CD4-positive, alpha-beta T cell treated with Interleukin-21 for 1 hour (primary cell): Measurements from ENCODE around the gene FAM227A.

Experiments
- DNase-seq: peaks from one replicate; pipeline ENCODE4 v3.0.0-alpha.2; 2020

Gene FAM227A

DNA sequence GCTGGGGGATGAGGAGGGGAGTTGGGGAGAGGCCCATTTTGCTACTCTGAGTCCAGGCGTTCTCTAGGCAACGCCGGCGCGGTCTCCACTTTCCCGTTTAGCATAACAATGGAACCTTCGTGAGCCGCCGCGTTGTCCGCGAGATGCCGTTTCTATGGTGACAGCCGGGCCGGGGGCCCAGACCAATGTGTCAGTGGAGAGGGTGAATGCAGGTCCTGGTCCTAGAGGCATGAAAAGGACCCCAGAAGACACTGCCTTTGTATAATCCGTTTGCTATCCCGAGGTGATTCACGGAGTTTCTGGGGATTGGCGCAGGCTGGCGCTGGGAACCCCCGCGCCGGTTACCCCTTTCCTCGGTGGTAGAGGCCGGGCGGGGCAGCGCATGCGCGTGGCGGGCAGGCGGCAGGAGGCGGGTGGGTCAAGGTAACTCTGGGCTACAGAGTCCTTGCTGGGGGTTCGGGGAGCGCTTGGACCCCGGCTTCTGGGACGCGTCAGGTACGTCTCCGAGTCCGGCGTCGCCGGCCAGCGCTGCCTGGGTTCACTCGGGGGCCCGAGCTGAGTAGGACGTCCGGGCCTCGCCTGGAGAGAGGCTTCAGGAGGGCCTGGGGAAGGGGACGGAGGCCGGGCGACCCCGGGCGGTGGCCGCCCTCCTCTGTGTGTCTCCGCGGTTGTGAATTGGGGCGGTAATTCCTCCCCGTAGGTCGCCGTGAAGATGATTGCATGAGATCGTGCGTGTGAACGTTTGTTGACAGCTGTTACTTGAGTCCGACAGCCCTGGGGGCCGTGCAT, at the start of gene FAM227A, which contains the start of gene CBY1:
Gene FAM227A, minus strand, starts transcription at position 137 of the 789 bp plus-strand sequence. CDS start 6,224 bp downstream, outside the sequence.
Gene CBY1, plus strand, starts transcription at position 383 of the 789 bp plus-strand sequence. CDS start 11,417 bp downstream, outside the sequence.
- DNase-seq: peak; percentile 88

DNA sequence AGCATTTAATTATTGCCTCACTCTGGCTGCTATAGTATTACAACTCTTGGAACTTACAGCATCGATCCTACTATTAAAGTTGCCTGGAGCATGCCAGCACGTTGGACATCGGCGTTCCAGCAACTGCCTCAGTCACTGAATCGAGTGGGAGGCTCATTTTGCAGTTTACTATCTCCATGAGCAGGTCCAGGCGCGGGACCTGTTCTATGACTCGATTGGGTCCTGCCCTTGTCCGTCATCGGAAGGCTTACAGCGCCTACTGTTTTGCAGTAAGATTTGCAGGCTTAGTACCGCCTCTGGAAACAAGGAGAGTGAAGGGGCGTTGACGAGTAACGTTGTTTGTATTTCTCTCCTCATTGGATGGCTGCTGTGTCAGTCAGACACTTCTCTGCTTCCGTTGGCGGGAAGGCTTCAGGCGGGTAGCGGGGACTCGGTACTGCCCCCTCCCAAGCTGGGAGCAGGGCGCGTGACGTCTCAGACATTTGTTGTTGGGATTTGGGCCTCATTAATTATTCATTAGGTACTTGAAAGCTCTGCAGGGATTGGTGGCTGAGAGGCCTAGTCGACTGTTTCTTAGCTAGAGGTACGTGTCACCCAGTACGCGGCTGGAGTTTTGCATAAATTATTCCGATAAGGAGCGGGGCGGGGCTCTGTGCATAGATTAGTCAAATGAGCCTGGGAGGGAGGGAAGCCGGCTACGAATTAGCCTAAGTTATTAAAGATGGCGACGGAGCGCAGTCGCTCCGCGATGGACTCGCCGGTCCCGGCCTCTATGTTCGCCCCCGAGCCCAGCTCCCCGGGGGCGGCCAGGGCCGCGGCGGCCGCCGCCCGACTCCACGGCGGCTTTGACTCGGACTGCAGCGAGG, 49.3 kb upstream of the FAM227A start, which contains the start of gene GTPBP1:
Gene GTPBP1, plus strand, starts transcription at position 710 of the 866 bp plus-strand sequence. Its CDS starts 12 bp downstream, at position 722.
- DNase-seq: peak; percentile 100

DNA sequence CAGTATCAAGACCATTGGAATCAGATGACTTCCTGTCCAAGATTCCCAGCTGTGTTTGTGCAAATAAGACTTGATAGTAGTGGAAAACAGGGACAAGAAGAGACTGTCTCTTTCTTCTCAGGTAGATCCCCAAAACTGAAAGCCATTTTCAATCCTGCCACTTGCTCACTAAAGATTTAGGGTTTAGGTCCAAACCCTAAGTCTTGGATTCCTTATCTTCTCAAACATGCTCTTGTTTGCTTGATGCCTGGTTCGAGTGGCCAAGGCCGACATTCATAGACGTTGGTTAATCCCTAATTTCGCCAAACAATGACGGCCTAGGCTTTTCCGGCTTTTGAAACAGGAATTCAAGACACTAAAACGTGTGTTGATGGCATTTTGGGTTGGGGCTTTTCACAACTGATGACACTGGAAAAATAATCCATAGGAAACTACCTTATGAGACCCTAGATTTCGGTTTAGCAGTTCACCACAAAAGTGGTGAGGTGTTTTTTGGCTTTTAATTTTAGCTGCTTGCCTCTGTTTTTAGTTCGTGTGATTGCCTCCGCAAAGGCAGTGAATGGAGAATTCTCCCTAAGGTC, 48.6 kb upstream of the FAM227A start:
- no peak for DNase-seq

DNA sequence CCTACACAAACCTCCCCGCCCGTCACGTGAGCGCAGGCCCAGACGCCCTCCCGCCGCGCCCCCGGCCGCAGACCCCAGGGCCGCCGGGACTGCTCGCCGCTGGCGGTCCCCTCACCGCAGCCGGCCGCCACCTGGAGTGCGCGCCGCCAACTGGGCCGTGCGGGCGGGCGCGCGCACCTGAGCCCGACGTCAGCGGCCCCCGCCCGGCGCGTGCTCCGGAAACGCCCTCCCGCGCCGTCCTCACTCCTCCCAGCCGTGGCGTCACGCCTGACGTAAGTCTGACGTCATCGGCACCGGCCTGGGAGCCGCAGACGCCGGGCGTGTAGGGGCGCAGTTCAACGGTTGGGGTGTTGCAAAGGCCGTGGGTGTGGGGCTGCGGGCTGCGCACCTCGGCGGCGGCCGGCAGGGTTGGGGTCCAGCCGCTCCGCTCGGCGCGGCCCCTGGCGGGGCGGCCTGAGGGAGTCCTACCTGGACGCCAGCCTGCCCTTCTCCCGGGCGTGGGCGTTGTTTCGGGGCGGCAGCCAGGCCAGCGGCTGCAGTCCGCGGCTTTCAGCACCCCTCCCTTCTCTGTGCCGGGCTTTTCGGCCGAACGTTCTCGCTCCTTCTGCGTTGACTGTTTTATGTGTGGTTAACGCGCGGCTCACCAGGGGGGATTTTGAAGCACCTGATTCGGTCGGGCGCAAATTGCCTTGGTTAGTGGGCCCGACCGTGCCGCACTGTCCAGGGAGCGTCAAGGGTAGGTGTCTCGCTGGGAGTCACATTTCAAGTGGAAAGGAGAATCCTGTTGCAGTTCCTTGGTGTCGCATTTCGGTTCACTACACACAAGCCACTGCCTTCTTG, 44.8 kb upstream of the FAM227A start, which contains the start of gene JOSD1:
Gene JOSD1, minus strand, starts transcription at position 155 of the 840 bp plus-strand sequence. CDS start 956 bp downstream, outside the sequence.
- DNase-seq: peak; percentile 98

DNA sequence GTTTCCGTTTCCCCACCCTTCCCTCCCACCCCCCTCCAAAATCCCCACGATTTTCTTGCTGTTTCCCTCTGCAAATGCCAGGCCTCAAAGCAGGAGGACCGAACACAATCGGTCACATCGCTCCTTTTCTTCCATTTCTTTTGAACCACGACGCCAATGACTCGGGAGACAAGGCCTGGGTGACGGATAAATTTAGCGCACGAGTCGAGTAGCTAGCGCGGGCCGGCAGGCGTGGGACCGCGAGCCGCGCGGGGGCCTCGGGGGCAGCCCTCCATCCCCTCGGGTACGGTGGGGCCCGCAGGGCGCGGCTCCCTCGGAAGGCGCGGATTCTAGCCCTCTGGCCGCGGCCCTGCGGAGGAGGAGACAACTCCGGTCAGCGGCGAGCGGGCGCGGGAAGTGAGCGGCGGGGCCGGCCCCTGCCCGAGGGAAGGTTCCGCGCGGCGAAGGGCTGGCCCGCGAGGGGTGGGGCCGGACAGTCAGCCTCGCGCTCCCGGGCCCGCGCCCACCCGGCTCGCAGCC, 44.1 kb upstream of the FAM227A start:
- no peak for DNase-seq

DNA sequence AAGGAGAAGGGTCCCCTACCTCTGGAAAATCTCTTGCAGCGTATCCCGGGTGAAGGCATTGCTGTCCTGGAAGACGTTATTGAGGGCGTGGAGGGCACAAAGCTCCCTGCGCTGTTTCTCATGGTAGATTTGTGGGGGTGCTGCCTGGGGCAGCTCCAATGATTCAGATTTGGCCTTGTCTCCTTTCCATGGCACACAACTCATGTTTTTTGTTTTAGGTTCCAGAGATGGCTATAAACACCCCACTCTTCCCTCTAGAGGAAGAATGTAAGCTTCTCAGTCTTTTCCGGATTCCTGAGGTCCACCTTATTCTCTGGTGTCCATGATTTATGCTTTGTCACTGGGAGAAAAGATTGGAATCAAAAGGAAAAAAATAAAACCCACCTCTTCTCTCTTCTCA, 43.6 kb upstream of the FAM227A start:
- DNase-seq: no peak

DNA sequence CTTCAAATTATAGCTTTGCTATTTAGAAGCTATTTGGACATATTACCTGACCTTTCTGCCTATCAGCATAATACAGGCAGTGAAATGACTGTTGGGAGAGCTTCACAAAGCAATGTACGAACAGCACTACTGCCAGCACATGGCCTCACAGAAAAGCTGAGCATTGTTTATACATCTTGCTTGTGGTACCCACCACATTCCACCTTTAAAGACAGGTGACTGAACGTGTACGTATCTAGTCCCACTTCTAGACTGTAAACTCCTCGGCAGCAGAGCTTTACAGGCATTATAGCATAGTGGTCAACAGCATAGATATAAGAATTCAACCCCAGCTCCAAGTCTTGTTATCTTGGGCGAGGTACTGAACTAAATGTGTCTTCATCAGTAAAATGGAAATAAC, 43.0 kb upstream of the FAM227A start:
- DNase-seq: no peak

DNA sequence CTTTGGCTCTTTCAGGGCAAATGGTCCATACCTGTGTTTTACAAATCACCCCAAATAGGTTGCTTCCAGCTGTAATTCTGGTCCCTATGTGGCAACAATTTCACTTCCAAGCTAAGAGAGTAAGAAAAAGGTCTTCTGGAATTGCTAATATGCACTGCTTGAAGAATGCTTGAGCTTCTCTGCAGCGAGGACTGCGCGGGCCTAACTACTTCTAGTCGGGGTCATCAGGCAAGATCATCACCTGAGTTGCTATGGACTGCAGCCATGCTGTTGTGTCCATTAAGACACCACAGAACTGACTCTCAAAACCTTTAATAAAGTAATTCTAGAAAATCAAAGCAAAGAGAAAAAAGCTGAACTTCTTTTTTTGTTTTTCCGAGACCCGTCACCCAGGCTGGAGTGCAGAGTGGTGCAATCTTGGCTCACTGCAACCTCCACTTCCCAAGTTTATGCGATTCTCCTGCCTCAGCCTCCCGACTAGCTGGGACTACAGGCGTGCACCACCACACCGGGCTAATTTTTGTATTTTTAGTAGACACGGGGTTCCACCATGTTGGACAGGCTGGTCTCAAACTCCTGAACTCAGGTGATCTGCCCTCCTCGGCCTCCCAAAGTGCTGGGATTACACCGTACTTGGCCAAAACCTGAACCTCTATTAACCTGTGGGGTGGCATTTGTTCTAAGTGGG, 42.4 kb upstream of the FAM227A start:
- DNase-seq: no peak

DNA sequence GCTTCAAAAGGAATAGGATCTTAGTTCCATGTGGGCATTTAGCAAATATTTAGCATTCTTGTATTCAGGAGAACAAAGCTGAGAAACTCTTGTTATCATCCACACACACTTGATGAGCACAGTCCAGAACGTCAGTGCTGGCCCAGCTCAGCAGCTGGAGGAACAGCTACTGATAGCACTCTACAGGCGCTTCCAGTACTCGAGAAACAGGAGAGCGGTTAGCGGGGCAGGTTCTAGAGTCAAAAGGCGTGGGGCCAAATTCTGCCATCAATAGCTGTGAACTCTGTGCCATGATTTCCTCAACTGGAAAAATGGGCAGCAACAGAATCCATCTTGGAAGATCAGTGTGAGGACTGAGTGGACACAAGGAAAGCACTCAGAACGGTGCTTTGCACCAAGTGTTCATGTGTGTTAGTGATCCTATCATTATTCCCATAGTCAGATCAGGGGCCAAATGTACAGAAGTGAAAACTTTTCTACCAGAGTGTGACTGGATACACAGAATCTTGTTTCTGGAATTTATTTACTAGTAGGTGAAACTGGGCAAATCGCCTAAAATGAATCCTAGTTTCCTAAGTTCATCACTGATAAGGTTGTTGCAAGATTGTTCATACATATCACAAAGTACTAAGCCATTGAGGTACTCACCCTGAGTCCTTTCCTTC, 41.4 kb upstream of the FAM227A start:
- no peak for DNase-seq

DNA sequence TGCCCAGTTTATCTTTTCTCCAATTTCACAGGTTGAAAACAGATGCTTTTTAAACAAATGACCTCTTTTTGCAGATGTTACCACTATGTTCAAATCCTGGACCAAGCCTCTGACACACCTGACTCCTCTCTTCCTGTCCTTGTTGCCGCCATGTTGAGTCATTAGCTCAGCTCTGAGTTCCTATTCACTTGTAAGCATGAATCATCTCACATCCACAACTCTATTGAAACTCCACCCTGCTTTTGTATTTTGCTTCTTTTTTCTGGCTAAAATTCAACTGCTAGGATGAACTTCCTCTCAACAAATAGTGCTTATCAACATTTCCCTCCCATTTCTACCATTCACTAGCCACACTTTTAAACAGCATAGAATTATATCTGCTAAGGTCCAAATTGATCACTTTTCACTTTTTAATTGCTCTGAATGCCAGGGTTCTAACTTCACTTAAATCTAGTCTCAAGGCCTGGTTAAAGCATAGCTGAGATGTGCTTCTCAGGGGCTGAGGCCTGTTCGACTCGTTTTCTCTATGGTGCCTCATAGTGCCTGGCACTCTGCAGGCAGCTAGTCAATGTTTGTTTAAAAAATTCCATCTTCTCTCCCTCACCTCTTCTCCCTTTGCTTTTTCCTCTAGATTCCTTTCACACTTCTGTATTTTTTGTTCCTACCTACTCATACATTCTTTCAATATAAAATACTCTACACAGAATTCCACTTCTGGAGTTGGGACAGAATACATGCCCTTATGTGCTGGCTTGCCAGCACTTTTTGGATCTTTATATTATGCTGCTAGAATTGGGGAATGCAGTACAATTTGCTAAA, 40.6 kb upstream of the FAM227A start:
- DNase-seq: no peak

DNA sequence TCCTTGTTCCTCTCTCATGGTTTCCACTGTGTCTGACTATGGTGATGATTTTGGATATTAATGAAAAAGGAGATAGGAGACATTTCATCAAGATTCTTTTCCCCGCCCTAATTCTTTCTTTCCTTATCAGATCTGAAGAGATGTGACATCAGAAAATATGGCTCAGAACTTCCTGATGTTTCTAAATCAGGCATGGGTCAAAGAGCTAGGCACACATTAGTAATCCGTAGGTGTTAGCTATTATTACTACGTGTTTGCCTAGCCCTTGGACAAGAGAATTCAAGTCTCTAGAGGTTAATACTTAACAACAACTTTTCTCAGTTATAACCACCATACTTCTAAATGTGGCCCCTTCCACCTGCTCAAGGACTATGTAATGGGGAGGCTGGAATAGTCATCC, 38.7 kb upstream of the FAM227A start:
- no peak for DNase-seq

DNA sequence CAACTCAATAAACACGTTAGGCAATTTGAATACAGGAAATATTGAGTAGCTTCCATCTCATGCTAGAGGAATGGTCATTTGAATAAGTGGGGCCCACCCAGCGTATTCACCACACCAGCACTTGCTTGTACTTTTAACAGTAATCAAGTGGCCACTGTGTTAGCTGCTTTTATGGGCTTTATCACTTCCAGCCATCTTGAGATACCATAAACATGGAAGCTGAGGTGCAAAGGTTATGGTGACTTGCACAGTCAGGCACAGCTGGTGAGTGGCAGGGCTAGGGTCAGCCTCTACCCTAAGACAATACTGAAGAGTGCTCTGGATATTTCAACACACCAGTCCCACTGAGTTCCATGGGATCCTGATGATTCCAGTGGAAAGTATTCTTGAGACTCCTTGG, 37.9 kb upstream of the FAM227A start:
- no peak for DNase-seq

DNA sequence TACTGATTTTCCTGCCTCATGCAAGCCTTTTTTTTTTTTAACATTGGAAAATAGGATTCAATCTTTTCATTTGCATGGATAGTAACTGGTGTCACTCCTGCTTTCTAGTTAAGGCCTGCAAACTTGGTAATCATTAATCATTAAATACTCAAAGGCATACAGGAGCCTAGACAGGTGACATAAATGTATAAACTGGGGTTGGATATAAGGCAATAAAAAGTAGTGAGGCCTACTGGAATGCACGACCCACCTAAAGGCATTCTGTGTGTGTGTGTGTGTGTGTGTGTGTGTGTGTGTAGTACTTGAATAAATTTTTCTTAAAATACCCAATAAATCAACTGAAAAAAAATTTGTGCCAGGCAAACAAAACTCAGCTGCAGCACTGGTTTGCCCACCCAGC, 33.5 kb upstream of the FAM227A start:
- DNase-seq: no peak

DNA sequence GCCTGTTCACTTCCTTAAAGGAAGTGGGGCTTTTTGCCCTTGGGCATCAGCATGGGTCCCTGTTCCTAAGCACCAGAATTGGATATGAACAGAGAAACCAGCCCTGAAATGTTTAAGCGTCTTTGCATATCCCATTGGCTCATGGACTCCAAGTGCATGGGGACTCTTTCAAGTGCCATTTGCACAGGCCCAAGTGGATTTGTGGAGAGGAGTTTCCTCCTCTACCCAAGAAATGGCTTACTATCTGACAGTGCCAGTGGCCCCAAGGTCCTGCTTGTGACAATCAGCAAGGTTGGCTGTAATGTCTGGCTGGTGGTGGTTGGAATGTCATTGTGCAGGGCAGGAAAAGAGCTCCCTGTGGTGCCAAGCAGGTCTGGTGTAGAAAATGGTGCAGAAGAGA, 29.6 kb upstream of the FAM227A start:
- no peak for DNase-seq

DNA sequence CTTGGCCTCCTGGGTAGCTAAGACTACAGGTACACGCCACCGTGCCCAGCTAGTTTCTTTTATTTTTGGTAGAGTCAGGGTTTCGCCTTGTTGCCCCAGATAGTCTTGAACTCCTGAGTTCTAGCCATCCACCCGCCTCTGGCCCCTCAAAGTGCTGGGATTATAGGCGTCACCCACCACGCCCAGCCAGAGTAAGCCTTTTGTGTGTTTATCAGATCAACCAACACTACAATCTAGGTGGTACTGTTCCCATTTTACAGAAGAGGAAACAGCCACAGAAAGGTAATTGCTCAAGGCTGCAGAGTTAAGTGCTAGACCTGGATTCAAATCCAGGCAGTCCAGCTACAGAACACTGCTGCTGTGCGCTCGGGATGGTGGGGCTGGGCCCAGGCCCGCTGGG, 28.7 kb upstream of the FAM227A start:
- DNase-seq: no peak

DNA sequence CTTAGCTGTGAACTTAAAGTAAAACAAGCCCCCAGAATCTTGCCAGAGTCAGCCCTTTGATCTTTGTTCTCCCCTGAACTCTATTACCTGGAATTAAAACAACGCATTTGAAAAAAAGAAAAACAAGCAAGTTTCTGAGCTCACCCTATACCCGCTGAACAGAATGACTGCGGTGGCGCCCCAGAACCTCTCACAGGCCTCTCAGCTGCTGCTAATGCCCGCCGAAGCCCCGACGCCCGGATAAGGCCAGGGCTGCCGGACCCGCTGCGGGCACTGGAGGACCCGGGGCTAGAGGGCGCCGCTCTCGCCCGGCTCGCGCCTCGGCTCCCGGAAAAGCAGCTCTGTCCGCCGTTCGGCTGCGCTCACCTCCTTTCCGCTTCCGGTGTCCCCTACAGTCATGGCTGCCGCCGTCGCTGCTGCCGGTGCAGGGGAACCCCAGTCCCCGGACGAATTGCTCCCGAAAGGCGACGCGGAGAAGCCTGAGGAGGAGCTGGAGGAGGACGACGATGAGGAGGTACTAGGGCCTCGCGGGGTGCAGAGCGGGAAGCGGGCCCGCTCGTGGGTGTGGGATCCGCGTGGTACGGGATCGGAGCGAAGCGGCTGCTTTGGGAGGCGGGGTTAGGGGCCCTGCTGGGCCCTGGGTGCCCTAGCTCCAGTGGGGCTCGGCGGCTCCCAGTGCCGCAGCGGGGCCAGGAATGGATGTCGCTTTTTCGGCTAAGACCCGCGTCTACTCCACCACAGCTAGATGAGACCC, 25.6 kb upstream of the FAM227A start, which contains the start of gene TOMM22:
Gene TOMM22, plus strand, starts transcription at position 376 of the 754 bp plus-strand sequence. Its CDS starts 22 bp downstream, at position 398.
- peak; percentile 87 for DNase-seq

DNA sequence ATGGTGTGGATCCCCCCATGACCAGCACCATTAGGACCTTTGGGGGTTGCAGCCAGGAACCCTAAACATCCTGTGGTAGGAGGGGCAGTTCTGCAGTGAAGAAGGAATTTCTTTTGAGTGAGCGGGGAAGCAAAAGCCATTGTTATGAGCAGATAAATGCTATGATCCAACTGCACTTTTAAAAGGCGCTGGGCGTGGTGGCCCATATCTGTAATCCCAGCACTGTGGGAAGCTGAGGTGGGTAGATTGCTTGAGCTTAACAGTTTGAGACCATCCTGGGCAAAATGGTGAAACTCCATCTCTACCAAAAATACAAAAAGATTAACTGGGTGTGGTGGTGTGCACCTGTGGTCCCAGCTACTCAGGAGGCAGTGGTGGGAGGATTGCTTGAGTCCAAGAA, 19.6 kb upstream of the FAM227A start:
- no peak for DNase-seq

DNA sequence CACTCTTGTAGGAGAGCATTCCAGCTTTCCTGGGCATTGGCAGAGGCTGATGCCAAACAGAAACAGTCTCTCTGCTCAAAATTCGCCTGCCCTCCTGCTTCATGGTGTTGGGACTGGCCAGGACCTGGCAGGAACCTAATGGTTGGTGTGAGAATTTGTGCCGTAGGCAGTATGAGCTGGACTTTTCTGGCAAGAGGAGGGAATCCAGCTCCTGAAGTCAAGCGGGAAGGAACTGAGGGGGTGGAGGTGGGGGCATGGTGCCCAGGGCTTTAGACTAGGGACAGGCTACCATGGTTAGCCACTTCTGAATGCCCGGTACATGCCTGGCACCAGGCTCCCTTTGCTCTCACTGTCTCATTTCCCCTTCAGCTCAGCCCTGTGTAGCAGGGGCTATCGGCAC, 18.7 kb upstream of the FAM227A start:
- DNase-seq: no peak
